Renal cortex interstitium (tissue), 11 donors: ENCODE results near the gene SURF1. TPM values are rescaled to one million over a fixed set of nuclear protein-coding genes. Genes with fewer than 3 reads are reported as not detected.
"Not testable (repeated sequence)": the region's sequence is repeated elsewhere in the genome, so short reads cannot be mapped to it uniquely, and the experiment has no call there.

Experiments used
- DNase-seq, 11 donors: peaks; one replicate each; pipeline ENCODE4 v3.0.0-alpha.2; 2013; ENCODE audit warnings: low read depth in 9 of 11, low spot score in 4 of 11; ENCODE audit errors: extremely low read depth in 1 of 11
- polyA plus RNA-seq, 3 donors: library from polyadenylated mRNA; unstranded; fragments of 120-200 nt; gene quantifications; one replicate each; pipeline ENCODE4 v1.2.1, GENCODE V29; 2013; ENCODE audit not compliant: insufficient read length in 3 of 3

SURF1 gene
- polyA plus RNA-seq, 3 donors, result 43.6 to 52.8 (median 52.4) TPM

DNA sequence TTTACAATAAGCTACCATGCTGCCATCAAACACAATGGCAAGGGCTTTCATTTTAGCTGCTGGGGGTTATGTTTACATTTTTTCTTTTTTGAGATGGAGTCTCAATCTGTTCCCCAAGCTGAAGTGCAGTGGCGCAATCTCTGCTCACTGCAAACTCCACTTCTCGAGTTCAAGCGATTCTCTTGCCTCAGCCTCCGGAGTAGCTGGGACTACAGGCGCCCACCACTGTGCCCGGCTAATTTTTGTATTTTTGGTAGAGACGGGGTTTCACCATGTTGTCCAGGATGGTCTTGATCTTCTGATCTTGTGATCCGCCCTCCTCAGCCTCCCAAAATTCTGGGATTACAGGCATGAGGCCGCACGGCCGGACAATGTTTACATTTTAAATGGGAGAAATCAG lies 21.4 kb downstream of the SURF1 start:
- DNase-seq, result not testable (repeated sequence)

GRCh38 chr9:133334161-133334560 lies 22.1 kb downstream of the SURF1 start:
- DNase-seq, result no peak

- no peak for DNase-seq
Measured at GRCh38 chr9:133333566-133333965, 22.7 kb downstream of the SURF1 start.

DNA sequence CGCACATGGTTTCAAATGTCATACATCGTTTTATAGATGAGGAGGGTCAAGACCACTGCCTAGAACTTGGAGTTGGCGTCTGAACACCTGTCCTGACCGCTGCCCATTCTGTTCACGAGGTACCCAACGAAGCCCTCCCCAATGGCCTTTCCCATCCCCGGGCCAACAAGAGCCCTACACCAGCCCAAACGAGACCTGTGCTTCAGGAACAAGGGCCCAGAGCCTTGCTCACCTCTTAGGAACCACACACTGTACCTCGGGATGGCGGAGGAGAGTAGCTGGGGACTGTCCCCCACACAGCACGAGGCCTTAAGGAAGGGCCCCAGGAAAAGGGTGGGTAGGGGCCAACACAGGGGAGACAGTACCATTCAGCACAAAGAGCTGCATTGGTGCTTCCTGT lies 23.3 kb downstream of the SURF1 start:
- DNase-seq, result no peak

DNA sequence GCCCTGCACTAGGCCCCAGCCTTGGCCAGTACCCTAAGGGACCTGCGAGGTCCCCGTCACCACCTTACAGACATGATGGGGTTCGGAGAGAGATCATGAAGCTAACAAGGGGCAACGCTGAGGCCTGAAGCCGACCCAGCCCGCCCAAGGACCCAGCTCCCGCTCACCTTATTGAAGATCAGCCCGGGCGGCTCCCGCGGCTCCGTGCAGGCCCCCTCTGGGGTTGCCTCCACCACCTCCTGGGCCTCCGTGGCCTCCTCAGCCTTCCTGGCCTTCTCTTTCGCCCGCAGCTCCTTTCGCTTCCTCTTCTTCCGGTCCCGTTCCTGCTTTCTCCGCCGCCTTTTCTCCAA lies 23.9 kb downstream of the SURF1 start:
- DNase-seq, result no peak

DNA sequence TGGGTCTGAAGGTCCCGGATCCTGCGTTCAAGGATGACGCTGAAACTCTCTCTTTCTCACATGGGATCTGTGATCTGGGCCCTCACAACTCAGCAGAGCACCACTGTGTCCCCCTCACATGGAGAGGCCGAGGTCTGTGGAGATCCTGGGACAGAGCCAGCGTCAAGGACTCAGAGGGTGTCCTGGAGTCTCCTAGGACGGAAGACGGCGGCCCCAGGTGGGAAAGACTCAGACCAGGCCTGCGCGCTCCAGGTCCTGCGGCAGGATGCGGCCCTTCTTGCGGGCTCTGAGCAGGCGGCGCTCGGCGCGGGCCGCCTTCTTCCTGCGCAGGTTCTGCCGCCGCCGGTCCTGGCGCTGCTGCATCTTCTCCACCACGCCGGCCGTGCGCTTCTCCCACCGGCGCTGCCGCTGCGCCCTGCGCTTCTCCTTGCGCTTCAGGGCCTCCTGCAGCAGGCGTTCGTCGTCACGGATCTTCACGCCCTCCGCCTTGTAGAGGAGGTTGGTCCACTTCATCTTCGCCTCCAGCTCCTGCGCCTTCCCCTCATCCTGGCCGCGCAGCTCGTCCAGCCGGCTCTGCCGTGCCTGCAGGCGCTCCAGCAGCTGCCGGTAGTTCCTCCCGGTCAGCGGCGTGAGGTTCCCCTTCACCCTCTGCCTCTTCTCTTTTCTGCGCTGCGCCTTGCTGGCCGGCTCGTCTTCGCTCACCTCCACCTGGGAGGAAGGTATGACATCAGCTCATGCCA lies 24.5 kb downstream of the SURF1 start:
- no peak for DNase-seq

DNA sequence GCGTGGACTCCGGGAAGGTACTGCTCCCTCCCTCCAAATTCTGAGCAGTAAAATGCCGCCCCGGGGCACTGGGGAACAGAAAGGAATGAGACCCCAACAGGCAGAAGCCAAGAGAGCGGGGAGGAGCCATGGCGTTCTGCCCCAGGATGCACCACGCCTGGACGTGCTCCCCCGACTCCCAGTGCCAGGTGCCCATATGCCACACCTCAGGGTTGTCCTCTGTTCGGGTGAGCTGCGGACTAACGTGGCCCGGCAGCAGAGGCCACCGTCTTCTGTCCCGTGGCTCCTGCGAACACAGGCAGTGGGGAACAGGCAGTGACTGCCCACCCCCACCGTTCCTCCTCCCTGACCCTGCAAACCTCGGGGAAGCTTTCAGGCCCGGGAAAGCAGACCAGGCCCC lies 25.1 kb downstream of the SURF1 start:
- DNase-seq, result no peak

DNA sequence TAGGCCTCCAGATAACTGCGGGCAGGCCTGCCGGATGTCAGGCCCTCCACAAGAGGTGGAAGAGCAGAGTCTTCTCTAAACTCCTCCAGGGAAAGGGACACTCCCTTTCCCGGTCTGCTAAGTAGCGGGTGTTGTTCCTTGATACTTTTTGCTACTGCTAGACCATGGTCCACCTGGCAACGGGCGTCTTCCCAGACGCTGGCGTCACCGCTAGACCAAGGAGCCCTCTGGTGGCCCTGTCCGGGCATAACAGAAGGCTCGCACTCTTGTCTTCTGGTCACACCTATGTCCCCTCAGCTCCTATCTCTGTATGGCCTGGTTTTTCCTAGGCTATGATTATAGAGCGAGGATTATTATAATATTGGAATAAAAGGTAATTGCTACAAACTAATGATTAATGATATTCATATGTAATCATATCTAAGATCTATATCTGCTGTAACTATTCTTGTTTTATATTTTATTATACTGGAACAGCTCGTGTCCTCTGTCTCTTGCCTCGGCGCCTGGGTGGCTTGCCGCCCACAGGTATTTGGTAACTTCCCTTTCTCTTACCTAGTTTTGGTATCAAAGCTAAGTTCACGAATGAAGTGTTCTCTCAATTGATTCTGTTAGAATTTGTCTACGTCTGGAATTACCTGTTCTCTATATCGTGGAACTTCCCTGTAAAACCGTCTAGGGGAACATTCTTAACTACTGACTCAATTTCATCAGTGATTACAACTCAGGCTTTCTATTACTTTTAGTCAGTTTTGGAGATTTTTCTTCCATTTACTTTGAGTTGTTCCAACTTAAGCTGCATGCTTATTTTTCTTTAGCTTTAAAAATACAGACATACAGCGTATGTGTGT lies 26.8 kb downstream of the SURF1 start:
- DNase-seq, result not testable (repeated sequence)

GRCh38 chr9:133327834-133328484 lies 28.3 kb downstream of the SURF1 start:
- DNase-seq, result no peak

GRCh38 chr9:133327021-133327420 lies 29.3 kb downstream of the SURF1 start:
- not testable (repeated sequence) for DNase-seq

GRCh38 chr9:133323991-133324703 lies 32.1 kb downstream of the SURF1 start:
- no peak for DNase-seq

- DNase-seq, result no peak
Measured at GRCh38 chr9:133323211-133323610, 33.1 kb downstream of the SURF1 start.

- no peak for DNase-seq
Measured at GRCh38 chr9:133322701-133323100, 33.6 kb downstream of the SURF1 start.

DNA sequence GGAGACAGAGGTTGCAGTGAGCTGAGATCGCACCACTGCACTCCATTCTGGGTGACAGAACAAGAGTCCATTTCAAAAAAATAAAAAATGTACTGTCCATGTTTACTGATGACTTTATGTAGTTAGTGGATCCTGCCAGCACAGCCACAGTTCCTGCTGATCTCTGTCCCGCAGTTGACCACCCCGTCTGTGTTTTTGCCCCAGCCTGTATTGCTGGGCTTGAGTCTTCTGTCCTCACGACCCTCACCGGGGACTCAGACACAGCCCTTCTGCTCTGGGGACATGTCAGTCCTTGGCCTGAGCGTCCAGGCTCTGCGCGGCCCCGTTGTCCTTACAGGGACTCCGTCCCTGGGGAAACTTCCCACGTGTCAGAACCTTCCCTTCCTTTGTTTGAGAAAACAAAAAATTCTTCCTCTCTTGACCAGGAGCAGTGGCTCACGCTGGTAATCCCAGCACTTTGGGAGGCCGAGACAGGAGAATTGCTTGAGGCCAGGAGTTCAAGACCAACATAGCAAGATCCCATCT lies 34.8 kb downstream of the SURF1 start:
- DNase-seq, result no peak

GRCh38 chr9:133320421-133320881 lies 35.8 kb downstream of the SURF1 start:
- no peak for DNase-seq

GRCh38 chr9:133317551-133317950 lies 38.7 kb downstream of the SURF1 start:
- not testable (repeated sequence) for DNase-seq

GRCh38 chr9:133315997-133316396 lies 40.3 kb downstream of the SURF1 start:
- no peak for DNase-seq

DNA sequence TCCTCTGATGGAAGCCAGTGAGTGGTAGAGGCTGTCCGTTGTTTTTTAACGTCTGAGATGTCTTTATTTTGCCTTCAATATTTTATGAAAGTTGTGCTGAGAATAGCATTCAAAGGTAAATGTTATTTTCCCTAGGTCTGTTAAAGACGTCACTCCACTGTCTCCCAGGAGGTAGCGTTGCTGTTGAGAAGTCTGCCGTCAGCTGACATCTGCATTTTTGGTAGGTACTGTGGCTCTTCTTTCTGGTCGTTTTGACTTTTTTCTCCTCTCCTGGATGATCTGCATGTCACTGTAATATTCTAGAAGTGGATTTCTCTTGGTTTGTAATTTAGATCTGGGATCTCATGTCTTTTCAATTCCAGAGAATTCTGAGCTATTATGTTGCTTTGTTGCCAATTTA lies 46.7 kb downstream of the SURF1 start:
- DNase-seq, result no peak

DNA sequence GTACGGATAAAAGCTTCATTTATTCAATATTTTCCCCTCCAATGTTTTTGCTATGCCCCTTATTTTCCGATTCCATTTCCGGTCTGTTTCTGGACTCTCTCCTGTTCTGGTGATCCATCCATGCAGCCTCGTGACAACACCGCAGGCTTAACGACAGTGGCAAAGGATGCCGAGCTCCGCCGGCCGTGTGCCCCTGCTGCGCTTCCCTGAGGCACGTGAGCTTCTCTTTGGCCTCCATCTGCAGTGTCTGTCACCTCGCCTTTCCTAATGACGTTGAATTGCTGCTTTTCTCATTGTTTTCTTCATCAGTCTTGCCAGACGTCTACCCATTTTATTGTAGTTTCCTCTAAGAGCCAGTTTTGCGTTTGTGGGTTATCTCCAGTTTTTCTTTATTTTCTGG lies 49.0 kb downstream of the SURF1 start:
- no peak for DNase-seq
